Activated CD4-positive, alpha-beta T cell treated with anti-CD3 and anti-CD28 coated beads for 48 hours (primary cell): ENCODE results near the gene STT3B.

Source experiments
- DNase-seq: peaks from one replicate; pipeline ENCODE4 v3.0.0-alpha.2; 2020

The STT3B gene

DNA sequence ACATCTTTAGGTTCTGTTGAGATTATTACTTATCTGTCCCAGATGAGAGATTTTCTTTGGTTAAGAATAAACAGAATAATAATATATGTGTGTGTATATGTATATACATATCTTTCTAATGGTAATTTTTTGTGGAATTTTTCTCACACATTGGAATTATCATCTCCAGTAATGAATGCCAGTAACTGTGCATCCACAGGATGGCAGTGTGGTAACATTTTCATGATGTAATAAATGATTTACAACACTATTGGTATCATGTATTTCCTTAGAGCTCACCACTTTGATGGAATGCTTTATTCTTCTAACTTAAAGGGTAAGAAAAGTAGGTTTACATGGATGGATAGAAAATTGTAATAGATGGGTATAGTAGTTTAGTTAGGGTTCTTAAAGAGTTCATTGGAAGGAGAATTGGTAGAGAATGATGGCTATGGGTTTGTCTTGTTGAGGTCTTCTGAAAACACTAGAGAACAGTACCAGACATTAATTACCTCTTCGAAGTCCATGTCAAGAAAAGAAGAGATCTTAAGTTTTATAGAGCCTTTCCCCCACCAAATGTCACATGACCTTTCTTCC is 78.1 kb downstream of the STT3B start:
- no peak for DNase-seq

- no peak for DNase-seq
These were observed 80.5 kb downstream of the STT3B start for GRCh38 chr3:31613177-31613576.

DNA sequence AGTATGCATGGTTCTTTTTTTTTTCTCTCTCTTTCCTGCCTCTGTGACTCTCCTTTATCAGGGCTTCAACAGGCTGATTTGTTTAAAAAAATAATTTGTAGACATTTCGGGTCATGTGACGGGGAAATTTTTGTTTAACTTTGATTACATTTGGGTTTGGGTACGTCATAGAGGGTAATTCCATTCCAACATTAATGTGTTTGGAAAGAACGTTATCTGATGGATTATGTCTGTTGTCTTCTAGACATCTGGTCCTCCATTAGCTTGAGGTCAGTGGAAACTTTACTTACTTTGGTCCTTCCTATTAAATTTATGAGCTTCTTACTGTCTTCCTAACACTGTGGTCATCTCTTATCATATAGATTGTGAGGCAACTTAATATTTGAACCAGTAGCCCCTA is 80.9 kb downstream of the STT3B start:
- DNase-seq = no peak

GRCh38 chr3:31614162-31614921 is 81.6 kb downstream of the STT3B start:
- no peak for DNase-seq

- DNase-seq = no peak
These were observed 82.5 kb downstream of the STT3B start for GRCh38 chr3:31615071-31615875.

- DNase-seq = no peak
These were observed 84.0 kb downstream of the STT3B start for GRCh38 chr3:31616711-31617110.

- DNase-seq = no peak
These were observed 87.9 kb downstream of the STT3B start for GRCh38 chr3:31620656-31621055.

DNA sequence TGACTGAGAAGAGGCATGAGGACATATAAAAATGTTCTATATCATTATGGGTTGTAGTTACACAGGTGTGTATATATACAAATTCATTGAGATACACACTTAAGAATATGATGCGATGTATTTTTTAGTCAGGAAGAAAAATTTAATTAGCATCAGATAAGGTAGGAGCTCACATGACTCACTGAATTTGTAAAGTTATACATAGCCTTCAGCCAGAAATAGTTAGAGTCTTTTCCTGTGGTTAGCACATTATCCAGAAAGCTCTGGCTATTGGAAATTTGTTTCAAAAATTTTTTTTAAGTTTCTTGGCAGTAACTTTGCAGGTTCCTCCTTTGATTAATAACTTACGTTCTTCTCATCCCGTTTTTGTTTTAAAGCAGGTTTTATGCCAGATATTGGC is 88.6 kb downstream of the STT3B start:
- DNase-seq = no peak

DNA sequence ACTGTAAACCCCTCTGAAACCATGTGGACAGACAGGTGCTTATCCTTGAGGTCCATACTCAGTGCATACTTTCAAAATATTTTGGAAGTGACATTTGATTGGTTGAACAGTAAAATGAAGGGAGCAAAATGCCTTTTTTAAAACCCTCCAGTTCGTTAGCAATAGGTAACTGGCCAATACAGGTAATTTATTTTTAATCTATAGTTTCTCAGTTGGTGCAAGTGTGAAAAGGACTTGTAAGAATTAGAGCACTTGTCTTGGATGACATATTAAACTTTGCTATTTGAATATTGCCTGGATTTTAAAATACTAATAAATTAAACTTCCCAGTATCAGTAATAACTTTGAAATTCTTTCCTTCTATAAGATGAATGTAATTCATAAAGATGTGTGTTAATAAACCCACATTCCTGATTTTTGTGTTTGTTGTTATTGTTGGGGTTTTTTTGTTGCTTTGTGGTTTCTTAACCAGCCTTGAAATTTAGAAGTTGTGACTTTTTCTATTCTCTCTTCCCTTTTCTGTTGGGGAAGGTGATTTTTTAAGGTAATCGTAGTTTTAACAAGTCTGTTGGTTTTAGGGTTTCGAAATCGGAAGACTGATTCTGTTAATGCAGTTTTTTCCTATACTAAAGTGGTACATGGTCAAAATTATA is 90.0 kb downstream of the STT3B start:
- no peak for DNase-seq

GRCh38 chr3:31624083-31624709 is 91.5 kb downstream of the STT3B start:
- no peak for DNase-seq

GRCh38 chr3:31625358-31625757 is 92.6 kb downstream of the STT3B start:
- no peak for DNase-seq

- no peak for DNase-seq
These were observed 96.3 kb downstream of the STT3B start for GRCh38 chr3:31629054-31629453.

GRCh38 chr3:31634476-31634875 is 101.8 kb downstream of the STT3B start:
- DNase-seq = no peak

- DNase-seq = no peak
These were observed 102.8 kb downstream of the STT3B start for GRCh38 chr3:31635545-31635944.

- no peak for DNase-seq
These were observed 103.3 kb downstream of the STT3B start for GRCh38 chr3:31636049-31636448.

DNA sequence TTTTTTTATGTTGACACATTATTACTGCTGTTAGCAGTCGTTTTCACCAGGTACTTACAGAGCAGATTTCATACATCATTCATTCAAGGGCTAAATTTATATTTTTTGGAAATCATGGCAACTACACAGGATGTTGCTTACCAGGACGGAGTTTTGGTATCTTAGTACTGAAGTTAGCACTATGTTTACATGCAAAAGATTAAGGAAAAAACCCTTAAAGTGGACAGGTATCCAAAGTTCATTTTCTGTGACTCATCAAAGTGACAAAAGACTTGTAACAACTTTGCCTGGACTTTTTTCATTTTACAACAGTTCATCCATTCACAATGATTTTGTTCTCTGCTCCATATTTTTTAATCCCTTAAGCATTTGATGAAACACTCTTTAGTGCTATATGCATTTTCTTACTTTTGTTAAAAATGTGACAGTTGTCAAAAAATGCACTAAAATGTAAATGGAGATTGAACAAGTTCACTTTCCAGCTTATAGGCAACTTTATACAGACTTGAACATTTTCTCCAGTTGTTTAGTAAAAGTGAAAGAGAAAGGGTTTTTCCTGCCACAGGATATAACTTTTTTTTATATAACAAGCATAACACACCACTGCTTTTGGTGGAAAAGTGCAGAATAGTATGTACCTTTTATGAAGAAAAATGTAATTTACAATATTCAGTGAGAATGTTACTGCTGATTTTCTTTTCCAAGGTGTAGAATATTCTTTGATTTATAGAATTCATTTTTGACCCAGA is 104.1 kb downstream of the STT3B start:
- no peak for DNase-seq

GRCh38 chr3:31639828-31640227 is 107.1 kb downstream of the STT3B start:
- no peak for DNase-seq

GRCh38 chr3:31645256-31645655 is 112.5 kb downstream of the STT3B start:
- no peak for DNase-seq

- DNase-seq = no peak
These were observed 115.7 kb downstream of the STT3B start for GRCh38 chr3:31648286-31648968.

DNA sequence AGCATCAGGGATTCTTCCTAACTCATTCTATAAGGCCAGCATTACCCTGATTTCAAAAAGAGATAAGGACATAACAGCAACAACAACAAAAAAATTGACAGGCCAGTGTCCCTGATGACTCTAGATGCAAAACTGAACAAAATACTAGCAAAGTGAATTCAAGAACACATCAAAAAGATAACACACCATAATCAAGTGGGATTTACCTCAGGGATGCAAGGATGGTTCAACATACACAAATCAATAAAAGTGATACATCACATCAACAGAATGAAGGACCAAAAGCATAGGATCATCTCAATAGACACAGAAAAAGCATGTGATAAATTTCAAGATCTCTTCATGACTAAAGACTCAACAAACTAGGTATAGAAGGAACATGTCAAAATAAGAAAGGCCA is 119.6 kb downstream of the STT3B start:
- DNase-seq = no peak

DNA sequence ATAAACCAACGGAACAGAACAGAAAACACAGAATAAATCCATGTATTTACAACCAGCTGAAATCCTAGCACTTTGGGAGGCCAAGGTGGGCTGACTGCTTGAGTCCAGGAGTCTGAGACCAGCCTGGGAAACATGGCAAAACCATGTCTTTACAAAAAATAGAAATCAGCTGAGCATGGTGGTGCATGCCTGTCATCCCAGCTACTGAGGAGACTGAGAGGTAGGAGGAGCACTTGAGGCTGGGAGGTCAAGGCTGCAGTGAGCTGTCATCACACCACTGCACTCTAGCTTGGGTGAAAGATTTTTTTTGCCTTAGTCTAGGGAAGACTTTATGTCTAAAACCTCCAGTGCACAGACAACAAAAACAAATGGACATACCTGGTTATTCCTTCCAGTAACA is 120.7 kb downstream of the STT3B start:
- no peak for DNase-seq

GRCh38 chr3:31654998-31655397 is 122.3 kb downstream of the STT3B start:
- DNase-seq = no peak
